ENCODE data around the gene CEP120. TPM values are rescaled to one million over a fixed set of nuclear protein-coding genes. Genes with fewer than 3 reads are reported as not detected.

Gene CEP120
- total RNA-seq, 3 donors from 2014 or later (not counting 1 experiment from before 2014, with no cell fraction given) = 51.2 to 58.9 (median 54.6) TPM

DNA sequence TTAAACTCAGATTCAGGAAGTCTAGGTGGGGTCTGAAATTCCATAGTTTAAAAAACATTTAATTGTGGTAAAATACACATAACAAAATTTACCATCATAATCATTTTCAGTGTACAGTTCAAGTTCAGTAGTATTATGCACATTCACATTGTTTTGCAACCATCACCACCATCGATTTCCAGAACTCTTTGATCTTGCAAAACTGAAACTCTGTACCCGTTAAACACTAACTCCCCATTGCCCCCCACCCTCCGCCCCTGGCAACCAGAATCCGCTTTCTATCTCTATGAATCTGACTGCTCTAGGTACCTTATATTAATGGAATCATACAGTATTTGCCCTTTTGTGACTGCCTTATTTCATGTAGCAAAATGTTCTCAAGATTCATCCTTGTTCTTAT, 117.5 kb downstream of the CEP120 start:
- TF ChIP-seq, protein P1, sequence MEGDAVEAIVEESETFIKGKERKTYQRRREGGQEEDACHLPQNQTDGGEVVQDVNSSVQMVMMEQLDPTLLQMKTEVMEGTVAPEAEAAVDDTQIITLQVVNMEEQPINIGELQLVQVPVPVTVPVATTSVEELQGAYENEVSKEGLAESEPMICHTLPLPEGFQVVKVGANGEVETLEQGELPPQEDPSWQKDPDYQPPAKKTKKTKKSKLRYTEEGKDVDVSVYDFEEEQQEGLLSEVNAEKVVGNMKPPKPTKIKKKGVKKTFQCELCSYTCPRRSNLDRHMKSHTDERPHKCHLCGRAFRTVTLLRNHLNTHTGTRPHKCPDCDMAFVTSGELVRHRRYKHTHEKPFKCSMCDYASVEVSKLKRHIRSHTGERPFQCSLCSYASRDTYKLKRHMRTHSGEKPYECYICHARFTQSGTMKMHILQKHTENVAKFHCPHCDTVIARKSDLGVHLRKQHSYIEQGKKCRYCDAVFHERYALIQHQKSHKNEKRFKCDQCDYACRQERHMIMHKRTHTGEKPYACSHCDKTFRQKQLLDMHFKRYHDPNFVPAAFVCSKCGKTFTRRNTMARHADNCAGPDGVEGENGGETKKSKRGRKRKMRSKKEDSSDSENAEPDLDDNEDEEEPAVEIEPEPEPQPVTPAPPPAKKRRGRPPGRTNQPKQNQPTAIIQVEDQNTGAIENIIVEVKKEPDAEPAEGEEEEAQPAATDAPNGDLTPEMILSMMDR (IDR thresholded peaks at IDR 0.05) = no peak
- ATAC-seq (no peak), DNase-seq (no peak)
- H3K36me3 Mint-ChIP-seq = no peaks in the 10 kb centered on the region
- 81% methylated on average over 4 of the region's 4 CpGs for WGBS (ENCODE audit: insufficient coverage)
- no peaks in the 10 kb centered on the region for H3K36me3 ChIP-seq (ENCODE audit: control insufficient read depth, insufficient read depth, low read length)
- H3K27me3 ChIP-seq (ENCODE audit: control insufficient read depth, insufficient read depth, low read length) = no peaks in the 10 kb centered on the region
- H3K27me3 Mint-ChIP-seq (ENCODE audit: low read depth in 2 of 2) = peaks cover 0 to 12% of the 10 kb centered on the region in 2 donors
- H3K4me1 ChIP-seq (ENCODE audit: control insufficient read depth, insufficient read depth, low read length) = no peaks in the 10 kb centered on the region
- H3K9me3 Mint-ChIP-seq = no peaks in the 10 kb centered on the region
- intact Hi-C loops (cut with micrococcal nuclease) = no loop called here
- H3K4me1 Mint-ChIP-seq = no peaks in the 10 kb centered on the region
- H3K9me3 ChIP-seq (ENCODE audit: control insufficient read depth, insufficient read depth, low read length) = no peaks in the 10 kb centered on the region
- no peak overlapping the region for H3K27ac Mint-ChIP-seq
- H3K4me3 Mint-ChIP-seq = no peak overlapping the region
- H3K4me3 ChIP-seq (ENCODE audit: low read length) = no peak overlapping the region
- no peak overlapping the region for H3K27ac ChIP-seq (ENCODE audit: low read length)

DNA sequence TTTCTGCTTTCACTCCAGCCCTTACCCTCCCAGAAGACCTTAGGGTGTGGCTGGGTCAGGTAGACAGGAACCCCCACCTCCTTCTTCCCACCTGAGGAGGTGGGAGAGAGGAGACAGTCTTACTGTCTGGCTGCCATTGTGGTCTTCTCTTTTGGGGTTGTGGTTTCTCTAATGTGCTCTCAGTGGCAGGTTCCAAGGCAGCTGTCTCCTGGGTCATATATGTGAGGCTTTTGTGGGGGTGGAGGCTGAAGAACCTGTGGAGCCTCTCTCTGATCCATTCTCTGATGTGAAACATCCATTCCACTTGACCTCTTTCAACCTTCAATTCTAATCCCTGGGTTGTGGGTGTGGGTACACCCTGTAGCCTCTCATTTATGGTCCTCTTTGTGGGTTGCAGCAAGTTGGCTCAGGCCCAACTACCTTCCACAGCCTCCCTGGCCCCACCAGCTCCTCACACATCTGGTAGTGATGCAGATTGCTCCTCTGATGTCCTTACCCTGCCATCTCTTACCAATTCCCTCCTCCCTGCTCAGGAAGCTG, 118.4 kb downstream of the CEP120 start:
- Mint-ChIP-seq H3K4me3 (no peak overlapping the region), H3K27ac (no peak overlapping the region), H3K4me1 (no peaks in the 10 kb centered on the region), H3K36me3 (no peaks in the 10 kb centered on the region), H3K9me3 (peaks cover 0 to 2% of the 10 kb centered on the region in 2 donors), H3K27me3 (ENCODE audit: low read depth in 2 of 2) (peaks cover 0 to 9% of the 10 kb centered on the region in 2 donors)
- no peak for DNase-seq
- H3K27ac ChIP-seq (ENCODE audit: low read length) = no peak overlapping the region
- TF ChIP-seq, protein P1 (IDR thresholded peaks at IDR 0.05) = no peak
- H3K36me3 ChIP-seq (ENCODE audit: control insufficient read depth, insufficient read depth, low read length) = no peaks in the 10 kb centered on the region
- H3K4me3 ChIP-seq (ENCODE audit: low read length) = no peak overlapping the region
- no peak for ATAC-seq
- H3K4me1 ChIP-seq (ENCODE audit: control insufficient read depth, insufficient read depth, low read length) = no peaks in the 10 kb centered on the region
- intact Hi-C loops (cut with micrococcal nuclease) = no loop called here
- H3K27me3 ChIP-seq (ENCODE audit: control insufficient read depth, insufficient read depth, low read length) = no peaks in the 10 kb centered on the region
- no peaks in the 10 kb centered on the region for H3K9me3 ChIP-seq (ENCODE audit: control insufficient read depth, insufficient read depth, low read length)

DNA sequence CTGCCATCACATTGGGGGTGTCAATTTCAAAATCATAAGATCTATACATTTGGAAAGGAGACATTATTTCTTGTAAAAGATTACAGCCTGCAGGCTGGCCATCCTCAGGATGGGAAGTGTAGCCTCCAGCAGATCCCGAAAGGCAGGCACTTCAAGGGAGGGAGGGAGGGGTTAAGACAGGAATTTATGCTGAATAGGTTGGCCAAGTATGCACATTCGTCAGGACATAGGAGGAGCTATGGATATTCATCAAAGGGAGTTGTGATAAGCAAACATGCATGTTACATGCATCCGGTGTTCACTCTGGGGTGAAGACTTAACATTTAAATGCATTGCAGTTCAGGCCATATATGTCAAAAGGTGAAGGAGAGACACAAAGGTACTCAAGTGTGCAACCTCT, 119.4 kb downstream of the CEP120 start:
- Mint-ChIP-seq H3K27me3 (ENCODE audit: low read depth in 2 of 2) (peaks cover 0 to 9% of the 10 kb centered on the region in 2 donors), H3K9me3 (peaks cover 0 to 2% of the 10 kb centered on the region in 2 donors), H3K27ac (no peak overlapping the region), H3K4me1 (no peaks in the 10 kb centered on the region), H3K4me3 (no peak overlapping the region), H3K36me3 (peaks cover 7% of the 10 kb centered on the region)
- no peaks in the 10 kb centered on the region for H3K9me3 ChIP-seq (ENCODE audit: control insufficient read depth, insufficient read depth, low read length)
- ATAC-seq = no peak
- WGBS (ENCODE audit: insufficient coverage) = 94% methylated on average over 3 of the region's 3 CpGs
- H3K36me3 ChIP-seq (ENCODE audit: control insufficient read depth, insufficient read depth, low read length) = no peaks in the 10 kb centered on the region
- H3K4me1 ChIP-seq (ENCODE audit: control insufficient read depth, insufficient read depth, low read length) = no peaks in the 10 kb centered on the region
- TF ChIP-seq, protein P1 (IDR thresholded peaks at IDR 0.05) = no peak
- H3K27me3 ChIP-seq (ENCODE audit: control insufficient read depth, insufficient read depth, low read length) = no peaks in the 10 kb centered on the region
- H3K27ac ChIP-seq (ENCODE audit: low read length) = no peak overlapping the region
- DNase-seq = no peak
- intact Hi-C loops (cut with micrococcal nuclease) = no loop called here
- no peak overlapping the region for H3K4me3 ChIP-seq (ENCODE audit: low read length)

DNA sequence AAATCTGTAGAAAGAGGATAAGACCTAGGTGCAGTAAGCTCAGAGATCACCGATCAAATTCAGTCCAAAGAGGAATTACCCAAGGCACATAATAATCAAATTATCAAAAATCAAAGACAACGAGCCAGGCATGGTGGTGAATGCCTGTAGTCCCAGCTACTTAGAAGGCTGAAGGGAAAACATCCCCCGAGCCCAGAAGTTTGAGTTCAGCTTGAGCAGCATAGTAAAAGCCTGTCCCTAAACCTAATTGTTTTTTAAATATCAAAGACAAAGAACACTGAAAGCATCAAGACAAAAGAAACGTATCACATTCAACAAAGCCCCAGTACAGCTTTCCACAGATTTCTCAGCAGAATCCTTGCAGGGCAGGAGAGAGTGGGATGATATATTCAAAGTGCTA, 122.9 kb downstream of the CEP120 start:
- Mint-ChIP-seq H3K4me3 (no peak overlapping the region), H3K27me3 (ENCODE audit: low read depth in 2 of 2) (peaks cover 6 to 8% of the 10 kb centered on the region in 2 donors), H3K27ac (no peak overlapping the region), H3K36me3 (peaks cover 7% of the 10 kb centered on the region), H3K4me1 (no peaks in the 10 kb centered on the region), H3K9me3 (peaks cover 0 to 2% of the 10 kb centered on the region in 2 donors)
- 87% methylated on average over 3 of the region's 4 CpGs for WGBS (ENCODE audit: insufficient coverage)
- Histone ChIP-seq H3K9me3 (ENCODE audit: control insufficient read depth, insufficient read depth, low read length) (no peaks in the 10 kb centered on the region), H3K4me3 (ENCODE audit: low read length) (no peak overlapping the region), H3K4me1 (ENCODE audit: control insufficient read depth, insufficient read depth, low read length) (no peaks in the 10 kb centered on the region), H3K27ac (ENCODE audit: low read length) (no peak overlapping the region), H3K27me3 (ENCODE audit: control insufficient read depth, insufficient read depth, low read length) (peaks cover 3% of the 10 kb centered on the region), H3K36me3 (ENCODE audit: control insufficient read depth, insufficient read depth, low read length) (no peaks in the 10 kb centered on the region)
- DNase-seq (no peak), ATAC-seq (no peak)
- intact Hi-C loops (cut with micrococcal nuclease) = no loop called here
- TF ChIP-seq, protein P1 (IDR thresholded peaks at IDR 0.05) = no peak

Measured in natural killer cell (primary cell).